ENCODE results near the gene STK32C.
"Not testable (repeated sequence)": the region's sequence is repeated elsewhere in the genome, so short reads cannot be mapped to it uniquely, and the experiment has no call there.

The STK32C gene

DNA sequence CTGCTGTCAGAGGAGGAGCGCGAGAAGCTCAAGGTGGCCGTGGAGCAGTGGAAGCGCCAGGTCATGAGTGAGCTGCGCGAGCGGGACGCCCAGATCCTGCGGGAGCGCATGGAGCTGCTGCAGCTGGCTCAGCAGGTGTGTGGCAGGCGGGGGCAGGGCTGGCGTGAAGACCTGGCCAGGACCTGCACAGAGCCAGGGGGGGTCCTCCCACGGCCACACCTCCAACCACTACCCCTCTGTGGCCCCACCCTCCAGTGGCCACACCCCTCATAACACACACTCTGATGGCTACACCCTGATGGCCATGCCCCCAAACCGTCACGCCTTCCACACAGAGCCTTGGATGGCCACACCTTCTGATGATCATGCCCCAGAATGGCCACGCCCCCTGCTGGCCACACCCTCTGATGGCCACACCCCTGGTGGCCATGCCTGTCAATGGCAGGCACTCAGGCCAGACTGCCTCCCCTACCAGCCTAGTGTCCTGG is 144.4 kb downstream of the STK32C start:
- Histone ChIP-seq H3K4me1 (ENCODE audit: insufficient read depth, low read length) (no peaks in the 10 kb centered on the region), H3K27ac (ENCODE audit: low read depth, low read length) (no peak overlapping the region), H3K27me3 (ENCODE audit: control insufficient read depth in 1 of 2, insufficient read depth in 2 of 2, low read length in 2 of 2) (no peaks in the 10 kb centered on the region), H3K9me3 (ENCODE audit: low read length) (no peaks in the 10 kb centered on the region), H3K9ac (ENCODE audit: low read length) (no peak overlapping the region), H3K36me3 (ENCODE audit: insufficient read depth, low read length) (no peaks in the 10 kb centered on the region), H3K4me3 (ENCODE audit: low read depth in 1 of 2, low read length in 2 of 2) (no peak overlapping the region)

DNA sequence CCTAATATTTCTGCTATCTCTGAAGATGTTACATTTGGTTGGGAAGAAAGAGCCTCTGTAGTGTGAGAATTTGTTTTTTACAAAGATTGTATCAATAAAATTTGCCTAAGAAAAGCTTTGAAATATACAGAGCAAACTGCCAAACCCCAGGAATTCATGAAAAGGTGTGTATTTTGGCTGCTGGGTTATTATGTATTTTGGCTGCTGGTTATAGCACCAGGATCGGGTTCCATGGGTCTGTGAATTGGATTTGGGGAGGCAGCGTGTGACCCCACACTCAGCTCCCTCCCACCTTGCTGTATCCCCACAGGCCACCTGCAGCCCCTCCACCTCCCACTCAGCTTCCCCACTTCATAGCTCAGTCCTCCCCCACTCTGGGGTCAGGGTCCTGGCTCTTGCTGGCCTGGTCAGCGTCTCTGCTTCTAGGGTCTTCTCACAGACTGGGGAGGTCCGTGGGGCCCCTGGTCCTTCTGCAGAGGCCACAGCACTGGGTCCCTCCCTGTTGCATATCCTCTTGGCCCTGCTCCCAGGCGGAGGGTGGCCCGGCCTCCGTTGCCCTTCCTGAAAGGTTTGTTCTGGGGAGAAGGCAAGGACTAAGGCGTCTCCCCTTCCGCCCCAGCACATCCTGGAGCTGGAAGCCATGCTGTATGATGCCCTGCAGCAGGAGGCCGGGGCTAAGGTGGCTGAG is 145.0 kb downstream of the STK32C start:
- no peaks in the 10 kb centered on the region for H3K4me1 ChIP-seq (ENCODE audit: insufficient read depth, low read length)
- no peaks in the 10 kb centered on the region for H3K36me3 ChIP-seq (ENCODE audit: insufficient read depth, low read length)
- H3K27me3 ChIP-seq (ENCODE audit: control insufficient read depth in 1 of 2, insufficient read depth in 2 of 2, low read length in 2 of 2) = no peaks in the 10 kb centered on the region
- H3K27ac ChIP-seq (ENCODE audit: low read depth, low read length) = no peak overlapping the region
- H3K9ac ChIP-seq (ENCODE audit: low read length) = no peak overlapping the region
- no peak overlapping the region for H3K4me3 ChIP-seq (ENCODE audit: low read depth in 1 of 2, low read length in 2 of 2)
- H3K9me3 ChIP-seq (ENCODE audit: low read length) = no peaks in the 10 kb centered on the region

DNA sequence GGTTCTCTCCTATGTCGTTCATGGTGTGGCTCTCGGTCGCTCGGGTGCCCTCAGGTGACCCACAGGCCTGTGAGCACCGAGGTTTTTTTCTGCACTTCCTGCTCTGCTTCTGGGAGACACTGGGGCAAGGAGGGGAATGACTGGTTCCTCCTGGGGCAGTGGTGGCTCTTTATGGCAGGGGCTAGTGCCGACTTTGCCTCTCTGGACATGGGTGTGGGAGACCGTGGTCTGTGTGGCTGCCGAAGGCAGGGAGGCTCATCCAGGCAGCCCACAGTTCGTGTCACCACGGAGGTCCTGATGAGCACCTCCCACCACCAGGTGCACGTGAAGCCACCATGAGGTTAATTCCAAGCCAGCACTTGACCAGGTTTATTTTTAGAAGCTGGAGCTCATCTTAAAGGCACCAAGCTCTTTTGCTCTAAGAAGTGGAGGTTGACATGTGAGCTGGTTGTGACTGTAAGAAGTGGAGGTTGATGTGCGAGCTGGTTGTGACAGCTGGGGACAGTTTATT is 145.7 kb downstream of the STK32C start:
- no peaks in the 10 kb centered on the region for H3K4me1 ChIP-seq (ENCODE audit: insufficient read depth, low read length)
- H3K27ac ChIP-seq (ENCODE audit: low read depth, low read length) = no peak overlapping the region
- H3K9ac ChIP-seq (ENCODE audit: low read length) = no peak overlapping the region
- no peaks in the 10 kb centered on the region for H3K9me3 ChIP-seq (ENCODE audit: low read length)
- H3K27me3 ChIP-seq (ENCODE audit: control insufficient read depth in 1 of 2, insufficient read depth in 2 of 2, low read length in 2 of 2) = no peaks in the 10 kb centered on the region
- H3K36me3 ChIP-seq (ENCODE audit: insufficient read depth, low read length) = no peaks in the 10 kb centered on the region
- H3K4me3 ChIP-seq (ENCODE audit: low read depth in 1 of 2, low read length in 2 of 2) = no peak overlapping the region

DNA sequence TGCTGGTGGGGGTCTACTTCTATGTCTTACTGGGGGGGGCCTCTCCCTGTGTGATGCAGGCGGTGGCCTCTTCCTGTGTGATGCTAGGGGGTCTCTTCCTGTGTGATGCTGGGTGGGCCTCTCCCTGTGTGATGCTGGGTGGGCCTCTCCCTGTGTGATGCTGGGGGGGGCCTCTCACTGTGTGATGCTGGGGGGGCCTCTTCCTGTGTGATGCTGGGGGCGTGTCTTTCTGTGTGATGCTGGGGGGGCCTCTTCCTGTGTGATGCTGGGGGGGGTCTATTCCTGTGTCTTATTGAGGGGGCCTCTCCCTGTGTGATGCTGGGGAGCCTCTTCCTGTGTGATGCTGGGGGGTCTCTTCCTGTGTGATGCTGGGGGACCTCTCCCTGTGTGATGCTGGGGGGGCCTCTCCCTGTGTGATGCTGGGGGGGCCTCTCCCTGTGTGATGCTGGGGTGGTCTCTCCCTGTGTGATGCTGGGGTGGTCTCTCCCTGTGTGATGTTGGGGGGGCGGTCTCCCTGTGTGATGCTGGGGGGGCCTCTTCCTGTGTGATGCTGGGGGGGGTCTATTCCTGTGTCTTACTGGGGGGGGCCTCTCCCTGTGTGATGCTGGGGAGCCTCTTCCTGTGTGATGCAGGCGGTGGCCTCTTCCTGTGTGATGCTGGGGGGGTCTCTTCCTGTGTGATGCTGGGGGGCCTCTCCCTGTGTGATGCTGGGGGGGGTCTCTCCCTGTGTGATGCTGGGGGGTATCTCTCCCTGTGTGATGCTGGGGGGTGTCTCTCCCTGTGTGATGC is 146.7 kb downstream of the STK32C start:
- H3K4me3 ChIP-seq (ENCODE audit: low read depth in 1 of 2, low read length in 2 of 2); H3K27ac ChIP-seq (ENCODE audit: low read depth, low read length); H3K27me3 ChIP-seq (ENCODE audit: control insufficient read depth in 1 of 2, insufficient read depth in 2 of 2, low read length in 2 of 2); H3K9me3 ChIP-seq (ENCODE audit: low read length); H3K4me1 ChIP-seq (ENCODE audit: insufficient read depth, low read length); H3K36me3 ChIP-seq (ENCODE audit: insufficient read depth, low read length); H3K9ac ChIP-seq (ENCODE audit: low read length): not testable (repeated sequence)

DNA sequence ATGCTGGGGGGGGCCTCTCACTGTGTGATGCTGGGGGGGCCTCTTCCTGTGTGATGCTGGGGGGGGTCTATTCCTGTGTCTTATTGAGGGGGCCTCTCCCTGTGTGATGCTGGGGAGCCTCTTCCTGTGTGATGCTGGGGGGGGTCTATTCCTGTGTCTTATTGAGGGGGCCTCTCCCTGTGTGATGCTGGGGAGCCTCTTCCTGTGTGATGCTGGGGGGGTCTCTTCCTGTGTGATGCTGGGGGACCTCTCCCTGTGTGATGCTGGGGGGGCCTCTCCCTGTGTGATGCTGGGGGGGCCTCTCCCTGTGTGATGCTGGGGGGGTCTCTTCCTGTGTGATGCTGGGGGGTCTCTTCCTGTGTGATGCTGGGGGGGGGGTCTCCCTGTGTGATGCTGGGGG is 147.5 kb downstream of the STK32C start:
- H3K4me1 ChIP-seq (ENCODE audit: insufficient read depth, low read length); H3K36me3 ChIP-seq (ENCODE audit: insufficient read depth, low read length); H3K9ac ChIP-seq (ENCODE audit: low read length); H3K4me3 ChIP-seq (ENCODE audit: low read depth in 1 of 2, low read length in 2 of 2); H3K27ac ChIP-seq (ENCODE audit: low read depth, low read length); H3K9me3 ChIP-seq (ENCODE audit: low read length); H3K27me3 ChIP-seq (ENCODE audit: control insufficient read depth in 1 of 2, insufficient read depth in 2 of 2, low read length in 2 of 2): not testable (repeated sequence)

DNA sequence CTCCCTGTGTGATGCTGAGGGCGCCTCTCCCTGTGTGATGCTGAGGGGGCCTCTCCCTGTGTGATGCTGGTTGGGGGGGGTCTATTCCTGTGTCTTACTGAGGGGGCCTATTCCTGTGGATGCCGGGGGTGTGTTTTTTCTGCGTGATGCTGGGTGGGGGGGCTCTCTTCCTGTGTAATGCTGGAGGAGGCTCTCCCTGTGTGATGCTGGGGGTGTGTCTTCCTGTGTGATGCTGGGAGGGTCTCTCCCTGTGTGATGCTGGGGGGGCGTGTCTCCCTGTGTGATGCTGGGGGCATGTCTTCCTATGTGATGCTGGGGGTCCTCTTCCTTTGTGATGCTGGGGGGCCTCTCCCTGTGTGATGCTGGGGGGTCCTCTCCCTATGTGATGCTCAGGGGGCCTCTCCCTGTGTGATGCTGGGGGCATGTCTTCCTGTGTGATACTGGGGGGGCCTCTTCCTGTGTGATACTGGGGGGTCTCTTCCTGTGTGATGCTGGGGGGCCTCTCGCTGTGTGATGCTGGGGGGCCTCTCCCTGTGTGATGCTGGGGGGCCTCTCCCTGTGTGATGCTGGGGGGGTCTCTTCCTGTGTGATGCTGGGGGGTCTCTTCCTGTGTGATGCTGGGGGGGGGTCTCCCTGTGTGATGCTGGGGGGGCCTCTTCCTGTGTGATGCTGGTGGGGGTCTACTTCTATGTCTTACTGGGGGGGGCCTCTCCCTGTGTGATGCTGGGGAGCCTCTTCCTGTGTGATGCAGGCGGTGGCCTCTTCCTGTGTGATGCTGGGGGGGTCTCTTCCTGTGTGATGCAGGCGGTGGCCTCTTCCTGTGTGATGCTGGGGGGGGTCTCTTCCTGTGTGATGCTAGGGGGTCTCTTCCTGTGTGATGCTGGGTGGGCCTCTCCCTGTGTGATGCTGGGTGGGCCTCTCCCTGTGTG is 148.2 kb downstream of the STK32C start:
- H3K9me3 ChIP-seq (ENCODE audit: low read length); H3K27ac ChIP-seq (ENCODE audit: low read depth, low read length); H3K4me1 ChIP-seq (ENCODE audit: insufficient read depth, low read length); H3K9ac ChIP-seq (ENCODE audit: low read length); H3K4me3 ChIP-seq (ENCODE audit: low read depth in 1 of 2, low read length in 2 of 2); H3K36me3 ChIP-seq (ENCODE audit: insufficient read depth, low read length); H3K27me3 ChIP-seq (ENCODE audit: control insufficient read depth in 1 of 2, insufficient read depth in 2 of 2, low read length in 2 of 2): not testable (repeated sequence)

DNA sequence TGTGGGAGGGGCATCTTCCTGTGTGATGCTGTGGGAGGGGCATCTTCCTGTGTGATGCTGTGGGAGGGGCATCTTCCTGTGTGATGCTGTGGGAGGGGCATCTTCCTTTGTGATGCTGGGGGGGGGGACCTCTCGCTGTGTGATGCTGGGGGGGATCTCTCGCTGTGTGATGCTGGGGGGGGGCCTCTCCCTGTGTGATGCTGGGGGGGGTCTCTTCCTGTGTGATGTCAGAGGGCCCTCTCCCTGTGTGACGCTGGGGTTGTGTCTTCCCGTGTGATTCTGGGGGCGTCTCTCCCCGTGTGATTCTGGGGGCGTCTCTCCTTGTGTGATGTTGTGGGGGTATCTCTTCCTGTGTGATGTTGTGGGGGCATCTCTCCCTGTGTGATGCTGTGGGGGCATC is 148.9 kb downstream of the STK32C start:
- H3K9ac ChIP-seq (ENCODE audit: low read length) = no peak overlapping the region
- H3K4me3 ChIP-seq (ENCODE audit: low read depth in 1 of 2, low read length in 2 of 2) = no peak overlapping the region
- no peaks in the 10 kb centered on the region for H3K9me3 ChIP-seq (ENCODE audit: low read length)
- no peak overlapping the region for H3K27ac ChIP-seq (ENCODE audit: low read depth, low read length)
- no peaks in the 10 kb centered on the region for H3K36me3 ChIP-seq (ENCODE audit: insufficient read depth, low read length)
- H3K27me3 ChIP-seq (ENCODE audit: control insufficient read depth in 1 of 2, insufficient read depth in 2 of 2, low read length in 2 of 2) = no peaks in the 10 kb centered on the region
- H3K4me1 ChIP-seq (ENCODE audit: insufficient read depth, low read length) = no peaks in the 10 kb centered on the region

DNA sequence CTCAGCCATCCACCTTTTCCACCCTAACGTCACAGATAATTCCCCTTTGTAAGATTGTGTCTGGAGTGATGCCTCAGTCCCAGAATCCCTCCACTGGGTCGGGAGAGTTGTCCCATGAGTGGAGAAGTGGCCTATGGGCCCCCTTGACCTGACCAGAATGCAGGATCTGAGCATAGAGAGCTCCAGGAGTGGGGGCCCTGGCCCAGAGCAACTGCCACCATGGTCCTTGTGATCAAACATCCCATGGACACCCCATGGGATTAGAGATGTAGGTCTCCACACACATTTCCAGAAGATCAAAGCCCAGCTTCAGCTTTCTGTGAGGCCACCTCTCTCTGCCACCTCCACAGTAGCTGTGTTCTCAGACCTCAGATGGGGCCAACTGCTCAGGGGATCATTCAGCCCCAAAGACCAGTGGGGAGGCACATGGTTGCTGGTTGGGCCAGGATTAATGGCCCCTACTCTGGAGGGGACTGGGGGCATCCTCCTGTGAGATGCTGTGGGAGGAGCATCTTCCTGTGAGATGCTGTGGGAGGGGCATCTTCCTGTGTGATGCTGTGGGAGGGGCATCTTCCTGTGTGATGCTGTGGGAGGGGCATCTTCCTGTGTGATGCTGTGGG is 149.5 kb downstream of the STK32C start:
- Histone ChIP-seq H3K36me3 (ENCODE audit: insufficient read depth, low read length) (no peaks in the 10 kb centered on the region), H3K9ac (ENCODE audit: low read length) (no peak overlapping the region), H3K4me3 (ENCODE audit: low read depth in 1 of 2, low read length in 2 of 2) (no peak overlapping the region), H3K27ac (ENCODE audit: low read depth, low read length) (no peak overlapping the region), H3K27me3 (ENCODE audit: control insufficient read depth in 1 of 2, insufficient read depth in 2 of 2, low read length in 2 of 2) (no peaks in the 10 kb centered on the region), H3K4me1 (ENCODE audit: insufficient read depth, low read length) (no peaks in the 10 kb centered on the region), H3K9me3 (ENCODE audit: low read length) (no peaks in the 10 kb centered on the region)
